Epidermal melanocyte (primary cell): ENCODE results near the gene KAT8.
A peak's percentile ranks its signal among the peaks of the same experiment; 100 is the strongest.
"Not testable (repeated sequence)": the region's sequence is repeated elsewhere in the genome, so short reads cannot be mapped to it uniquely, and the experiment has no call there.

Experiments used
- DNase-seq: peaks from one replicate; pipeline ENCODE4 v3.0.0; 2011; ENCODE audit warnings: low spot score; ENCODE audit not compliant: insufficient read length

KAT8 gene

DNA sequence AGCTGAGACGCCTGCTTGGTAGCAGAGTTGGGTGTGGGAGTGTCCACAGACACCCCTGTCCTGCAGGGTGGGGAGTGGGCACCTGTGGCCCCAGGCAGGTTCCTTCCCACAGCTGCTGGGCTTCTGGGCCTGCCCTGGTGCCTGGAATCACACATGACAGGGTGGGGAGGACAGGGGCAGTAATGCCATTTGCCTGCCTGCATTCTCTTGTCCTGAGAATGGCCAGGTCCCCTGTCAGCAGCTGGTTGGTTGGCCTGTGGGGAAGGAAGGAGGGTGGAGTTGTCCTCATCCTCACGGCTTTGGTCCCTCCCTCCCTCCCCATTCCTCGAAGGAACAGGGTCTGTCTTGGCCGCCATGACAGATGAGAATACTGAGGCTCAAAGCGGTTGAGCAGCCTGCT lies 33.9 kb upstream of the KAT8 start:
- DNase-seq = peak; percentile 15

DNA sequence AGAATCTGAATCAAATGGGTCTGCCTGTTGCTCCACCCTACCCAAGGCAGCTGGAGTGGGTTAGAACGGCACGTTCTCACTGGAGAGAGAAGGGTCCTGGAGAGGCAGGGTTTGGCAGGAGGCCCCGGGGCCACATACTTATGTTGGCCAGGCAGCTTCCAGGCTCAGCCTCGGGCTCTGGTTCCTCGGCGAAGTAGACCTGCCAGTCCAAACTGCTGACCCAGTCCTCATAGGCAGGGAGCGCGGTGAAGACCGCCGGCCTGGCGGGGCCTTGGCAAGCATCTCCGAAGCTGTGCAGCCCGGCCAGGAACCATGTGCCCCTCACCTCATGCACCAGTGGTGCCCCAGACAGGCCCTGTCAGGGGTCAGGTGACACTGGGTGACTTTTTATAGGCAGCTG lies 33.5 kb upstream of the KAT8 start:
- DNase-seq = no peak

DNA sequence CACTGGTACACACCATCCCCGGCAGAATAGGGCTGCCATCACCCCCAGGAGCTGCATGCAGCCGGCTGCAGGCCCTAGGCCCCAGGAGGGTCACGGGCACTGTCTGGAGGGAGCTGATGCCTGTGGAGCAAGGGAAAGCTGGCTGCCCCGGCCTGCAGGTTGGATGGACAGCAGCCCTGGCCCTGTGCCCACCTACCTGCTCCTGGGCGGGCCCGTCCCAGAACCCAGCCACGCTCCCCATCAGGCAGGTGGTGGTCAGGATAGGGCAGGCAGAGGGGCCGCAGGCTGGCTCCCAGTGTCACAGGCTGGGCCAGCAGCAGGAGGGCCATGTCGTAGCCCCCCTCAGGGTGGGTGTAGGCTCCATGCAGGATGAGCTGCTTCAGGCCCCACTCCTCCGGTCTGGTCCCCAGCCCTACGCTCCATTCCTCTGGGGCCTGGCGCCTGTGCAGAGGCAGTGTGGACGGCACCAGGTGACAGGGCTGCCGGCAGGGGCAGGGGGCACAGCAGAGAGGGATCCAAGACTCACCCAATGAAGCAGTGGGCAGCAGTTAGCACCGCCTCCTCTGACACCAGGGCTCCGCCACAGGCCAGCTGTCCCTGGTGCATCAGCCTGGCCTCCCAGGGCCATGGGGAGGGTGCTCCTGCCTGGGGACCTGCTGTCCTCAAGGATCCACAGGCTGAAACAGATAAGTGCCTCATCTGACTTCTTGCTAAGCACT lies 32.7 kb upstream of the KAT8 start:
- DNase-seq = peak; percentile 15

DNA sequence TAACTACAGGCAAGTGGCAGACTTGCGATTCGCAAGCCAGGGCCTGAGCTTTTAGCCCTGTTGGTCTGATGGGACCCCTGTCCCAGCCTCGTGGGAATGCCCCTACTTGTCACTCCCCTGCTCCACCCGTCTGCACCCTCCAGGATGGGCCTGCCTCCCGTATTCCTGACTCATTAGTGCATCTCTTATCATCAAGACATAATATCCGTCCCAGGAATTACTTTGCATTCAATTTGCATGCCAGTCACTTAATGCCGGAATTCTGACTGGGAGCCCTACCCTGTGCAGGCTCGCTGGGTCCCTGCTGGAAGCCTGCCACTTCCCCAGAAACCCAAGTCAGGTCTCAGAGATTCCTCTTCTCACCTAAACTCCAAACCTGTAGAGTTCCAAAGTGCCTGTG lies 32.1 kb upstream of the KAT8 start:
- peak; percentile 13 for DNase-seq

DNA sequence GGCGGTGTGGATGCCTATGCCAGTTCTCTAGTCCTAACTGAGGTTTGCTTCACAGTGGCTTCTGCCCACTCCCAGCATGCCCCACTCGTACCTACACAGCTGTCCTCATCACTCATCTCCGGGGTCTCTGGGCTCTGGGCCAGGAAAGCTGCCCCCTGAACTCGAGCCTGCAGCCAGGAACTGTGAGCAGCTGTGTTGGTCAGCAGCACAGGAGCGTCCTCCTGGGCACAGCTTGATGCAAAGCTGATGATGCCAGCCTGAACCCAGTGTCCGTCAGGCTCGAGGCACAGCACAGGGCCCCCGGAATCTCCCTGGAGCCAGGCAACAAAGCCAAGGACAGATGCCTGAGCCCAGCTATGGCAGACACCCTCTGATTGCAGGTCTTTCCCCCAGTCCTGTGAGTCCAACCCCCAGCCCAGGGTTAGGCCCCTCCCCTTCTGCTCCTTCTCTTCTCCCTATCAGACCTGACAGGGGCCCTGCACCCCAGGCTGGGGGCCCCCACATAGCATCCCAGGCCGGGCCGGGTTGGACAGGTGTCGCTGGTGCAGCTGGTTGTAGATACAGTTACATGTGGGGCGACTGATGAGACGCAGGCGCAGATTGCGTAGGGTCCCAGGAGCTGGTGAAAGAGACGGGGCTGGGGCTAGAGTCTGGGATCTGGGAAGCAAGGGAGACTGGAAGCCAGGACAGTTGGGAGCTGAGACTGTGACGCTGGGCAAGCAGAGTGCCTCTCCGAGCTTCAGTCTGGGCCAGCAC lies 31.4 kb upstream of the KAT8 start:
- peak; percentile 11 for DNase-seq

DNA sequence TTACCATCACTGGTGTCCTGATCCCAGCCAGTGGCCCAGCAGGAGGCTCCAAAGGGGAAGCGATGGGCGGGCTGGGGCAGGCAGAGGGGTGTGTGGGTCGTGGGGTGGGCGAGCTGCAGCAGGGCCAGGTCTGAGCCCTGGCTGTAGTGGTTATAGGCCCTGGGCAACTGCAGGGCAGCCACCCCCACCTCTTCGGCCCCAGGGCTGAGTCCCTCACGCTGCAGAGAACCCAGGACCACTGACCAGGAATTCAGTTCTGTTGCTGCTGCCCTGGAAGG lies 30.9 kb upstream of the KAT8 start:
- peak; percentile 4 for DNase-seq

DNA sequence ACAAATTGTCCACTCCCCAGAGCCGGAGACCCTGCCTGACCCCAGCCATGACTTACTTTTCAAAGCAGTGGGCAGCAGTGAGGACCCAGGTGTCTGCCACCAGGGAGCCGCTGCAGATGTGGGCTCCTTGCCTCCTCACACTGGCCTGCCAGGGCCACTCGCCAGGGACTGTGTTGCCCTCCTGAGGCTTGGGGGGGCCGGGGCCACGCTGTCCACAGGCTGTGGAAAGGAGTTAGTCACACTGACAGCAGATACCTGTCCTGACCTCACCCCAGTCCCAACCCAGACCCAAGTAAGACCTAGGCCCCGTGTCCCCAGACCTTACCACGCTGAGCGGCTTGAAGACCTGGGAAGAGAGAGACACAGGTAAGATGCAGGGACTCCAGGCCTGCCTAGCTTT lies 30.0 kb upstream of the KAT8 start:
- no peak for DNase-seq

DNA sequence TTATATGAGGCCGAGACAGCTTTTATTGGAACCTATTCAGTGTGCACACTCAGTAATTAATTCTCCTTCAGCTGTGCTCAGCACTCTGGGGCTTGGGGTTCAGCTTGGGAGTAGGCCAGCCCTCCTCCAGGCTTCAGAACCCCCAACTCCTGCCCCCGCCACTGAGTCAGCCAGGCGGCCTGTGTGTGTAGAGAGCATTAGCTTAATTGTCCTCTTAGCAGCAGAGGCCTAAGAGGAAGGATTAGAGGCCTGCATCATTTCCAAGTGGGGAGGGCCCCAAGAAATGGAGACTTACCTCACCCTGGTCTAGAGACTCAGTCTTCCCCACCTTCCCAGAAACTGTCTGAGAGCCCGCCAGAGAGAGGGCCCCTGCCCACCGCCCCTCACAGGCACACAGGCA lies 29.5 kb upstream of the KAT8 start:
- DNase-seq = no peak

DNA sequence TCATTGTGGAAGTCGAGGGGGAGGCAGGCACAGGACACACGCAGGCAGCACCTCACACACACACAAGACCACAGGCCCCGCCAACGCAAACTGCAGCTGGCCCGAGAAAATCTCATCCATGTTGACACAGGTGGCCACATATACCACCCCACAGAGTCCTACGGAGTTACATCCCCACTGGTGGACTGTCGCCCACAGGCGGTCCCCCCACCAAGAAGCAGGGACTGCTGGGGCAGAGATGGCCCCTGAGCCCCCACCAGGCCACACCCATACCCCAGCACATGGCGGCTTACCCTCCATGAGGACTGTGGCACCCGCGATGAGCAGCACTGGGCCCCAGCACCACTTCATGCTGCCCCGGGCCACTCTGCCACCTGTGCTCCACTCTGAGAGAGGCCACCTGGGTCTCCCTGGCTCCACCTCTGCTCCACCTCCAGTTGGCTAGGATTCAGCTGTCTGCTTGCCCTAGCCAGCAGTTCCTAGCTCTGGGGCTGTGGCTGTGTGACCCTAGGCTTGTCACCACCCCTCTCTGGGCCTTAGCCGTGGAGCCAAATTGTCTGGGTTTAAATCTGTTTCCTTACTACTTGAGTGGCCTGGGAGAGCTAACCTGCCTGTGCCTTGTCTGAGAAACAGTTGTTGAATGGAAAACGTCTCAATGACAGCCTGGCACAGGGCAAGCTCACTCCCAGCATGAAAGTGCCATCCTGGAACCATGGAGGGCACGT lies 28.8 kb upstream of the KAT8 start, which contains the start of gene PRSS53:
Gene PRSS53, minus strand, starts transcription at position 485 of the 725 bp plus-strand sequence. Its CDS starts 134 bp downstream, at position 351.
- DNase-seq = peak; percentile 12

DNA sequence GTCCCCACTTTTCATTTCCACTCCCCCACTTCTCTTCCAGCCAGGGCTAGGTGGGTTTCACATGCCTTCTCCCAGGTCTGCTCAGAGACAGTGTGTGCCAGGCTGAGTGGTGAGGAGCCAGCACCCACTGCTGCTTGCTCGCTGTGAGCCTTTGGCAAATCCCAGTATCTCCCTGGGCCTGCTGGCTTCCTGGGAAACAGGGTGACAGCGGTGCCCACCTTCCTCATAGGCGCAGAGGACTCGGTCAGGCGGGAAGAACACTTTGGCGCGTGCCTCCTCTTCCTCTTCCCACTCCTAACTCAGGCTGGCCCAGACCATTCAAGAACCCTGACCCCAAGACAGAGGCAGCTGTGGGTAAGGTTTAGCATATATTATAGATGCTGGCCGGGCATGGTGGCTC lies 28.3 kb upstream of the KAT8 start:
- DNase-seq = no peak

DNA sequence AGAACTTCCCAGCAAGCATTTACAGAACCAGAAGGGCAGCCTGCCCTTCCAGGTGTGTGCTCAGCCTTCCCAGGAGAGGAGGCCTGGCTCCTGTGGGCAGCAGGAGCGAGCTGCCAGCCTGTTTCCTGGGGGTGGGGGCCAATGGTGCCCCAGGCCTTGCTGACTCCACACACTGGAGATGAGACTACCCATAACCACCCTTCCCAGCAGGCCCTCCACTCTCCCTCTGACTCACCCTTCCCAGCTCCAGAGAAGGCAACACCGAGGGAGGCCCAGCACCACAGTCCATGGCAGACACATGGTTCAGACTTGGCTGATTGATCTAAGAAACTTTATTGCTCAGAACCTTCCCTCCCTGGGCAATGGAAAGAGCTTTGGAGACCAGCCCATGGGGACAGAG lies 26.9 kb upstream of the KAT8 start:
- DNase-seq = no peak

DNA sequence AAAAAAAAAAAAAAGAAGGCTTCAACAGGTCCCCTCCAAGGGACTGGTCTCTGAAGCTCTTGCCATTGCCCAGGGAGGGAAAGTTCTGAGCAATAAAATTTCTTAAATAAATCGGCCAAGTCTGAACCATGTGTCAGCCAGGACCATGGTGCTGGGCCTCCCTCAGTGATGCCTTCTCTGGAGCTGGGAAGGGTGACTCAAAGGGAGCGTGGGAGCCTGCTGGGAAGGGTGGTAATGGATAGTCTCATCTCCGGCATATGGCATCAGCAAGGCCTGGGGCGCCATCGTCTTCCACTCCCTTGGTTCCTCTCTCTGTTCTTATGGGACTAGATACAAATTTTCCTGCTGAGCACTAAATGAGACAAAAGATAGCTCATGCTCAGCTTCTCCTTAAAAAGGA lies 25.1 kb upstream of the KAT8 start:
- DNase-seq = peak; percentile 12

DNA sequence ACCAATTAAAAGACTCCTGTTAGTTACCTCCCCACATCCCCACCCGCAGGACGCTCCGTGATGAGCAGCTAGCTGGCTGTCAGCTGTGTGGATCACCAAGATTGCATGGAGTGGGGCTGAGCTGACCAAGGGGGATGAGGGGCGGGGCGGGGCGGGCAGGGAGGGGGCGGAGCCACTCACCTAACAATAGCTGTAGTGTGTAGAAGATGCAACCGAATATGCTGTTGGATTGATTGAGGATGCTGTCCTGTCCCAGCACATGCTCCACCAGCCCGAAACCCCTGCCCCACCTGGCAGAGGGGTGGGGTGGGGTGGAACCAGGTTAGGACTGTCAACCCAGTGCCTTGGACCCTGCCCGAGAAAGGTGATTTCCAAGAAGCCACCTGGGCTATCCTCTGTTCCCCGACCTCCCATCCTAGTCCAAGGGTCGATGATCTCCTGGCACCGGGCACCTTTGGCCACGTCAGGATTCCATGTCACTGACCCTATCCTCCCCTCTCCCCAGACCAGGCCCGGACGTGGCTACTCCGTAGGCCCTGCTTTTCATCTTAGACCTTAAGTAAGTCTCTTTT lies 24.2 kb upstream of the KAT8 start:
- peak; percentile 70 for DNase-seq

DNA sequence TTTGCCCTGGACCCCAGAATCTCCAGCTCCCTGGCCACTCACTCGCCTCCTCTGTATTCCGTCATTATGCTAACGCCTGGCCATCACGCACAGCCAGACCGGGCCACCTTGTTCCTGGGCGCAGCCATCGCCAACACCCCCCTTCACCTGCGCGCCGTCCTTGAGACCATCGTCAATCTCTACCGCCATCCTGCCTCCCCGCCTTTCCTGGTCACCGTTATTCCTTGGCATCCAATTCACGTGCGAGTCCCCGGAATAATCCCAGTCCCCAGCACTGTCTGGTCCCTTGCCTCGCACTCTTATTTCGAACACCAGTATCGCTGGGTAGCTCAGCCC lies 23.4 kb upstream of the KAT8 start:
- DNase-seq = peak; percentile 11

DNA sequence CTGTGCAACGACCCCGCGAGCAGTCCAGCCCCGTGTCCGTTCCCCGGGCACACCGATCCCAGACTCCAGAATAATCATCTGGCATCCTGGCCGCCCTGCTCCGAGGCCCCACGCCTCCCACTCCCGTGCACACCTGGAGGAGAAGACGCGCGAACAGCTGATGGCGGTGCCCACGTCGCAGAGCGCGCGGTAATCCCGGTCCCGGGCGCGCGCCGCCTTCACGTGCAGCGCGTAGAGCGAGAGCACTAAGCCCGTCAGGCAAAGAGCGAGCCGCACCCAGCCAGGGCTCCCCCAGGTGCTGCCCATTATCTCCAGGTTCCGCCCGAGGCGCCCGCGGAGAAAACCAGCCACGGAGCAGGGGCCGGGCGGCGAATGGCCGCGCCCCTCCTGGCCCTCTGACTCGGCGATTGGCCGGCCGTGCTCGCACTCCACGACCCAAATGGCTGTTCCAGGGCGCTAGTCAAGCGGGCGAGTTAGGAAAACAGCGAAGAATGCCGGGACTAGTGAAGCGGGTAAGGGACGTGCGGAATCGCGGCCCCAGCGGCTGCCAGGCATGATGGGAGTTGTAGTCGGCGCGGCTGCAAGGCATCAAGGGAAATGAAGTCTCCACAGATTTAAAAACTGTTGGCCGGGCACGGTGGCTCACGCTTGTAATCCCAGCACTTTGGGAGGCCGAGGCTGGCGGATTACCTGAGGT lies 22.9 kb upstream of the KAT8 start, which contains the start of gene VKORC1:
Gene VKORC1, minus strand, starts transcription at position 374 of the 697 bp plus-strand sequence. Its CDS starts 68 bp downstream, at position 306.
- DNase-seq = peak; percentile 95

DNA sequence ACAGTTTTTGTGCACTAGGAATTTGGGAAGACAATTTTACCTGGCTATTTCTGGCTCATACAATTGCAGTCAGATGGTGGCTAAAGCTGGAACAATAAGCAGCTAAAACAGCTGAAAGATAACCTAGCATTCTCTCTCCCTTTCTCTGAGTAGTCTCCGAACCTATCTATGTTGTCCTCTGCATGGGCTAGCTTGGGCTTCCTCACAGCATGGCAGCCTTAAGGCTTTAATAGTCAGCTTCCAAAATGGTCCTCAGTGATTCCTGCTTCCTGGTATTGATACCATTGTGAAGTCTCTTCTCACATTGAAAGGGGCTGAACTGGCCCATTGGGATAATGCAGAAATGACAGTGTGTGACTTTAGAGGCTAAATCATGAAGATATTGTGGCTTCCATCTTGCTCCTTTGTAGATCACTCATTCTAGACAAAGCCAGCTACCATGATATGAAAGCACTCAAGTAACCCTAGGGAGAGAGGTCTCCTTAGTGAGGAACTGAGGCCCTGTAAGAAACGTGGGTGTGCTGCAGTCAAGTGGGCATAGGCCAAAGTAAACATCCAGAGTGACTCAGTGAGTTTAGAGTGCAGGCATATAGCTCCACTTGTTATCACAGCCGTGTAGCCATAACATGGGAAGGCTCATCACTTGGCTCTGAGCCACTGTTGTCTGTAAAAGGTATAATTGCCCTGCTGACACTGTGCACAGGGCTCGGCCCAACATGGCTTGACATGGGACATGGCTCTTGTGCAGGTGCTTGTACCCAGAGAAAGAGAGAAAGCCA lies 17.4 kb upstream of the KAT8 start:
- no peak for DNase-seq

DNA sequence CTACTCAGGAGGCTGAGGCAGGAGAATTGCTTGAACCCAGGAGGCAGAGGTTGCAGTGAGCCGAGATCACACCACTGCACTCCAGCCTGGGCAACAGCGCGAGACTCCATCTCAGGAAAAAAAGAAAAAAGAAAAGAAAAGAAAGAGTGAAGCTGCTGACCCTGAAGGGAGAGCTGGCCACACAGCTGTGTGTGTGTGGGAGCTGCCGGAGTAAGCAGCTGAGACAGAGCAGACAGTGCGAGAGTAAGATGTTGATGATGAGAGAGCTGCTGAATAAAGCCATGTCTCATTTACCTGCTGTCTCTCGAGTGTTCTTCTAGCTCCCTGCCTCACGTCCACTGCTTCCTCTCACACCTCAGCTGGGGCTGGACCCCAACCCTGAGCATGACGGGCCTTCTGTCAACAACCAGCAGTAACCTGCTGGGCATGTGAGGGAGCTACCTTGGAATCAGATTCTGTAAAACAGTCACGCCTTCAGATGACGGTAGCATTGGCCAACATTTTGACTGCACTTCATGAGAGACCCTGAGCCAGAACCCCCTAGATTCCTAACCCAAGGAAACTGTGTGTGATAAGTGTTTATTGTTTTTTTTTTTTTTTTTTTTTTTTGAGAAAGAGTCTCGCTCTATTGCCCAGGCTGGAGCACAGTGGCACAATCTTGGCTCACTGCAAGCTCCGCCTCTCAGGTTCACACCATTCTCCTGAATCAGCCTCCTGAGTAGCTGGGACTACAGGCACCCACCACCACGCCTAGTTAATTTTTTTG lies 16.4 kb upstream of the KAT8 start:
- not testable (repeated sequence) for DNase-seq

DNA sequence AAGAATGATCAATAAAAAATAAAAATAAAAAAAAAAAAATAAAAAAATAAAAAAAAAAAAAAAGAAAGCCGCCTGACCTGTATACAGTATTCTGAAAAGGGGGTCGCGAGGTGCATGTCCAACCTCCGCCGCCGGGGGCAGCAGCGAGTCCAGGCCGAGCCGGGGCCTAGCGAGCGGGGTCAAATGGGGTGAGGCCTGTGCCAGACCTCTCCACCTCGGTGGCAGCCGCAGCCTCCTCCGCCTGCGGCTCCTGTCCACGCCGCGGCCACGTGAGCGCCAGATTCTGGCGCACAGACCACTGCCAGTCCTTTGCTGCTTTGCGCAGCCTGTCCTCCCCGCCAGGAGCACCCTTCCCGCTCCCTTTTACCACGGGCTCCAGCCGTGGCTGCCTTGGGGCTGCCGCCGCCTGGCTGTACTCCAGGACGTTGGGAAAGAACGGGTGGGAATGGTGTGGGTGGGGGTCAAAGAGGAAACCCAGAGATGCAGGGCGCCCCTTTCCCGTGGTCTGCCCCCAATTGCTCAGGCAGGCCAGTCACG lies 11.7 kb upstream of the KAT8 start:
- DNase-seq = peak; percentile 84
